ENCODE results near the gene MOB4.
A peak's percentile ranks its signal among the peaks of the same experiment; 100 is the strongest.

The MOB4 gene

DNA sequence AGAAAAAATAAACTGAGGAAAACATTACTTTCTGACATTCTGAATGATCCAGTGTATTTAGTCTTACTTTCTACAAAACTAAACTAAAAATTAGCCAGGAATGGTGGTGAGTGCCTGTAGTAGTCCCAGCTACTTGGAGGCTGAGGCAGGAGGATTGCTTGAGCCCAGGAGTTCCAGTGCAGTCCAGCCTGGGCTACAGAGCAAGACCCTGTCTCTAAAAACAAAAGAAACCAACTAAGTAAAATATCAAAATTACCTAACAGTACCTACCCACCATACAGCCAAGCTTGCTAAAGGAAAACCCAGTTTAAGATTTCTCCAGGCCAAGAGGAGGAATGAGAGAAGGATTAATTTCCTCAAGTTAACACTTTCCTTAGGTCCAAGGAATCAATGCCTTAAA lies 19.2 kb upstream of the MOB4 start:
- no peak overlapping the region for H2BK5ac ChIP-seq (ENCODE audit: low read depth, low read length, poor library complexity)
- H3K4ac ChIP-seq (ENCODE audit: low read depth, low read length): peak overlapping the region; percentile 64
- no peak overlapping the region for H2BK120ac ChIP-seq (ENCODE audit: insufficient read depth, low read length, poor library complexity)
- H3K27ac ChIP-seq (ENCODE audit: low read depth, low read length): no peak overlapping the region
- no peak overlapping the region for H2AK5ac ChIP-seq (ENCODE audit: low read length)
- H3K23ac ChIP-seq (ENCODE audit: low read length): no peak overlapping the region
- no peaks in the 10 kb centered on the region for H3K9me3 ChIP-seq (ENCODE audit: insufficient read depth, low read depth, low read length)
- no peak overlapping the region for H3K4me3 ChIP-seq (ENCODE audit: low read depth, low read length)
- no peak for DNase-seq
- no peak overlapping the region for H2AFZ ChIP-seq (ENCODE audit: insufficient read depth, low read length, poor library complexity)
- no peak overlapping the region for H2BK12ac ChIP-seq (ENCODE audit: low read length)
- no peaks in the 10 kb centered on the region for H3K27me3 ChIP-seq (ENCODE audit: insufficient read depth, low read length)
- H4K91ac ChIP-seq (ENCODE audit: low read depth, low read length): no peak overlapping the region
- H4K8ac ChIP-seq (ENCODE audit: low read depth, low read length): no peak overlapping the region
- H3K79me1 ChIP-seq (ENCODE audit: low read length): peaks cover 14% of the 10 kb centered on the region
- H3K79me2 ChIP-seq (ENCODE audit: control insufficient read depth, insufficient read depth, low read length, poor library complexity): peaks cover 19% of the 10 kb centered on the region
- peaks cover 0 to 3% of the 10 kb centered on the region in 2 experiments for H3K4me1 ChIP-seq (ENCODE audit: control insufficient read depth in 1 of 2, insufficient read depth in 2 of 2, low read length in 2 of 2)
- H3K18ac ChIP-seq (ENCODE audit: low read length): no peak overlapping the region
- H3K9ac ChIP-seq (ENCODE audit: low read length): no peak overlapping the region
- peaks cover 19 to 23% of the 10 kb centered on the region in 2 experiments for H3K36me3 ChIP-seq (ENCODE audit: control insufficient read depth in 1 of 2, insufficient read depth in 2 of 2, low read length in 2 of 2)
- H3K4me2 ChIP-seq (ENCODE audit: low read length): no peak overlapping the region
- no peak overlapping the region for H4K12ac ChIP-seq (ENCODE audit: low read depth, low read length)
- no peak overlapping the region for H3K14ac ChIP-seq (ENCODE audit: low read length)

DNA sequence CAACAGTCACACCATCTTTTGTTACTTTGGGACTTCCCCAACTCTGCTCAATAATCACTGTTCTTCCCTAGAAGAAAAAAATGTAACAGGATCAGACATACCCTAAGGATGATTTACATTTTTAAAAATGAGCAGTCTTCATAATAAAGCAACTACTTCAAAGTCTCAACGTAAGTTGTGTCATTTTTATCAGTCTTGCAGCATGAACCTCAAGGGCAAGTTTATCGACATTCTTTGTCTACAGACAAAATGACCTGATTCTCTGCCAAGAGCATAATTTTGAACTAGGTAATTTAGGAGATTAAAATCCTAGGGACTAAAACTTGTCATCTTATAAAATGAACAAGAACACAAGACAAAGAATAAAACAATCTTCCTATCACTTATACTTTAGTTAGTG lies 18.5 kb upstream of the MOB4 start:
- Histone ChIP-seq H2BK120ac (ENCODE audit: insufficient read depth, low read length, poor library complexity) (no peak overlapping the region), H3K4me2 (ENCODE audit: low read length) (no peak overlapping the region), H3K9ac (ENCODE audit: low read length) (no peak overlapping the region), H3K27ac (ENCODE audit: low read depth, low read length) (no peak overlapping the region), H2AK5ac (ENCODE audit: low read length) (no peak overlapping the region), H4K91ac (ENCODE audit: low read depth, low read length) (no peak overlapping the region), H2AFZ (ENCODE audit: insufficient read depth, low read length, poor library complexity) (no peak overlapping the region), H2BK12ac (ENCODE audit: low read length) (no peak overlapping the region), H3K79me2 (ENCODE audit: control insufficient read depth, insufficient read depth, low read length, poor library complexity) (peaks cover 20% of the 10 kb centered on the region), H3K18ac (ENCODE audit: low read length) (no peak overlapping the region), H2BK5ac (ENCODE audit: low read depth, low read length, poor library complexity) (no peak overlapping the region), H3K14ac (ENCODE audit: low read length) (no peak overlapping the region), H3K4me3 (ENCODE audit: low read depth, low read length) (no peak overlapping the region), H3K27me3 (ENCODE audit: insufficient read depth, low read length) (no peaks in the 10 kb centered on the region), H4K8ac (ENCODE audit: low read depth, low read length) (no peak overlapping the region), H3K79me1 (ENCODE audit: low read length) (peaks cover 14% of the 10 kb centered on the region), H3K4me1 (ENCODE audit: control insufficient read depth in 1 of 2, insufficient read depth in 2 of 2, low read length in 2 of 2) (peaks cover 0 to 3% of the 10 kb centered on the region in 2 experiments), H3K23ac (ENCODE audit: low read length) (no peak overlapping the region), H3K9me3 (ENCODE audit: insufficient read depth, low read depth, low read length) (no peaks in the 10 kb centered on the region), H3K4ac (ENCODE audit: low read depth, low read length) (no peak overlapping the region), H4K12ac (ENCODE audit: low read depth, low read length) (no peak overlapping the region), H3K36me3 (ENCODE audit: control insufficient read depth in 1 of 2, insufficient read depth in 2 of 2, low read length in 2 of 2) (peaks cover 13 to 20% of the 10 kb centered on the region in 2 experiments)
- peak; percentile 67 to 91 for DNase-seq
- WGBS (ENCODE audit: extremely low coverage, insufficient coverage, insufficient read length): no CpG with 5 or more reads among the region's 2 CpGs

DNA sequence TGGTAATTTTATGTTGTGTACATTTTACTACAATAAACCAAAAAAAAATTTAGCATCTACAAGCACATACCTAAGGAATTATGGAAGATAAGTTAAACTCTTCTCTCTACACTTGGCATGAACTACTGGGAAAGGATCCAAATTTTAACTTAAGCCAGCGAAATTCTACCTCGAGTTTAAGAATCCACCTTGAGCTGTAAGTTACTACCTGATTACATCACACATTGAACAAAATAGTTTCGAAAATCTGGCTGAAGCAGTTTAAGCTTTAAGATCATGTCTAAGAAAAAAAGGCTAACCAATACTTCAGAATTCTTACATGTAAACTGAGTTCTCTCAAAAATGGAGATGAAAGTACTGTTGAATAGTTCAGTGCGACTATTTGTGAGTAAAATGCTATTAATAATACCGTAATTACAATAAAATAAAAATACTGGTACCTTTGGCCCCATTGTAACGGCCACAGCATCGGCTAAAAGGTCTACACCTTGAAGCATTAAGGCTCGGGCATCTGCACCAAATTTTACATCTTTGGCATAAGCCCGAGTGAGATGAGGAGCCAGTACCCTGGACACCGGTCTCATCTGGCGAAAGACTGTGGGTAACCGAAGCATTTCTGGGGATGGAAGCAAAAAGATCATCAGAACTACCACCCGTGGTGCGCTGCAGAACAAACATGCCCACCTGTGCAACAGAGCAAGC lies 17.5 kb upstream of the MOB4 start:
- DNase-seq: peak in 1 of 2 donors; percentile 30
- H4K91ac ChIP-seq (ENCODE audit: low read depth, low read length): peak overlapping the region; percentile 20
- no CpG with 5 or more reads among the region's 14 CpGs for WGBS (ENCODE audit: extremely low coverage, insufficient coverage, insufficient read length)

GRCh38 chr2:197498937-197499593 lies 16.8 kb upstream of the MOB4 start:
- H2AK5ac ChIP-seq (ENCODE audit: low read length): peak overlapping the region; percentile 31
- peak overlapping the region; percentile 71 for H3K18ac ChIP-seq (ENCODE audit: low read length)
- peak overlapping the region; percentile 75 for H3K4ac ChIP-seq (ENCODE audit: low read depth, low read length)
- peak overlapping the region; percentile 68 for H4K12ac ChIP-seq (ENCODE audit: low read depth, low read length)
- peak overlapping the region; percentile 87 for H3K9ac ChIP-seq (ENCODE audit: low read length)
- H3K4me2 ChIP-seq (ENCODE audit: low read length): peak overlapping the region; percentile 88
- no peak overlapping the region for H3K23ac ChIP-seq (ENCODE audit: low read length)
- peak overlapping the region; percentile 42 for H4K91ac ChIP-seq (ENCODE audit: low read depth, low read length)
- WGBS (ENCODE audit: extremely low coverage, insufficient coverage, insufficient read length): no CpG with 5 or more reads among the region's 46 CpGs
- H2BK120ac ChIP-seq (ENCODE audit: insufficient read depth, low read length, poor library complexity): no peak overlapping the region
- H3K79me2 ChIP-seq (ENCODE audit: control insufficient read depth, insufficient read depth, low read length, poor library complexity): peaks cover 20% of the 10 kb centered on the region
- H2BK12ac ChIP-seq (ENCODE audit: low read length): no peak overlapping the region
- peak; percentile 49 to 62 for DNase-seq
- H2AFZ ChIP-seq (ENCODE audit: insufficient read depth, low read length, poor library complexity): peak overlapping the region; percentile 48
- H3K79me1 ChIP-seq (ENCODE audit: low read length): peaks cover 14% of the 10 kb centered on the region
- peak overlapping the region; percentile 52 for H2BK5ac ChIP-seq (ENCODE audit: low read depth, low read length, poor library complexity)
- H3K27ac ChIP-seq (ENCODE audit: low read depth, low read length): peak overlapping the region; percentile 90
- peak overlapping the region; percentile 79 for H3K14ac ChIP-seq (ENCODE audit: low read length)
- H4K8ac ChIP-seq (ENCODE audit: low read depth, low read length): peak overlapping the region; percentile 66
- no peaks in the 10 kb centered on the region for H3K9me3 ChIP-seq (ENCODE audit: insufficient read depth, low read depth, low read length)
- peaks cover 7 to 14% of the 10 kb centered on the region in 2 experiments for H3K36me3 ChIP-seq (ENCODE audit: control insufficient read depth in 1 of 2, insufficient read depth in 2 of 2, low read length in 2 of 2)
- peaks cover 0 to 3% of the 10 kb centered on the region in 2 experiments for H3K4me1 ChIP-seq (ENCODE audit: control insufficient read depth in 1 of 2, insufficient read depth in 2 of 2, low read length in 2 of 2)
- no peaks in the 10 kb centered on the region for H3K27me3 ChIP-seq (ENCODE audit: insufficient read depth, low read length)
- H3K4me3 ChIP-seq (ENCODE audit: low read depth, low read length): peak overlapping the region; percentile 91

More for the DNA sequence above, 17.5 kb upstream of the MOB4 start:
- Histone ChIP-seq H4K8ac (ENCODE audit: low read depth, low read length) (no peak overlapping the region), H2BK5ac (ENCODE audit: low read depth, low read length, poor library complexity) (no peak overlapping the region), H3K27me3 (ENCODE audit: insufficient read depth, low read length) (no peaks in the 10 kb centered on the region), H3K4me3 (ENCODE audit: low read depth, low read length) (peak overlapping the region; percentile 91), H3K36me3 (ENCODE audit: control insufficient read depth in 1 of 2, insufficient read depth in 2 of 2, low read length in 2 of 2) (peaks cover 8 to 16% of the 10 kb centered on the region in 2 experiments), H2AFZ (ENCODE audit: insufficient read depth, low read length, poor library complexity) (peak overlapping the region; percentile 1), H4K12ac (ENCODE audit: low read depth, low read length) (peak overlapping the region; percentile 18), H2BK120ac (ENCODE audit: insufficient read depth, low read length, poor library complexity) (no peak overlapping the region), H3K9me3 (ENCODE audit: insufficient read depth, low read depth, low read length) (no peaks in the 10 kb centered on the region), H3K9ac (ENCODE audit: low read length) (peak overlapping the region; percentile 70), H3K14ac (ENCODE audit: low read length) (no peak overlapping the region), H3K23ac (ENCODE audit: low read length) (no peak overlapping the region), H3K79me2 (ENCODE audit: control insufficient read depth, insufficient read depth, low read length, poor library complexity) (peaks cover 20% of the 10 kb centered on the region), H2BK12ac (ENCODE audit: low read length) (no peak overlapping the region), H2AK5ac (ENCODE audit: low read length) (no peak overlapping the region), H3K79me1 (ENCODE audit: low read length) (peaks cover 14% of the 10 kb centered on the region), H3K4me1 (ENCODE audit: control insufficient read depth in 1 of 2, insufficient read depth in 2 of 2, low read length in 2 of 2) (peaks cover 0 to 3% of the 10 kb centered on the region in 2 experiments), H3K27ac (ENCODE audit: low read depth, low read length) (no peak overlapping the region), H3K18ac (ENCODE audit: low read length) (peak overlapping the region; percentile 11), H3K4ac (ENCODE audit: low read depth, low read length) (peak overlapping the region; percentile 75), H3K4me2 (ENCODE audit: low read length) (peak overlapping the region; percentile 88)
